HG02798 (cell line): ENCODE data around the gene RRAGC.
"Not testable (repeated sequence)": the region's sequence is repeated elsewhere in the genome, so short reads cannot be mapped to it uniquely, and the experiment has no call there.

Experiments used
- ATAC-seq: cut with Tn5 transposase; IDR thresholded peaks from one replicate; pipeline ENCODE4 v1.9.1; 2021; ENCODE audit warnings: mild to moderate bottlenecking; ENCODE audit not compliant: unreplicated experiment, poor library complexity

The RRAGC gene

DNA sequence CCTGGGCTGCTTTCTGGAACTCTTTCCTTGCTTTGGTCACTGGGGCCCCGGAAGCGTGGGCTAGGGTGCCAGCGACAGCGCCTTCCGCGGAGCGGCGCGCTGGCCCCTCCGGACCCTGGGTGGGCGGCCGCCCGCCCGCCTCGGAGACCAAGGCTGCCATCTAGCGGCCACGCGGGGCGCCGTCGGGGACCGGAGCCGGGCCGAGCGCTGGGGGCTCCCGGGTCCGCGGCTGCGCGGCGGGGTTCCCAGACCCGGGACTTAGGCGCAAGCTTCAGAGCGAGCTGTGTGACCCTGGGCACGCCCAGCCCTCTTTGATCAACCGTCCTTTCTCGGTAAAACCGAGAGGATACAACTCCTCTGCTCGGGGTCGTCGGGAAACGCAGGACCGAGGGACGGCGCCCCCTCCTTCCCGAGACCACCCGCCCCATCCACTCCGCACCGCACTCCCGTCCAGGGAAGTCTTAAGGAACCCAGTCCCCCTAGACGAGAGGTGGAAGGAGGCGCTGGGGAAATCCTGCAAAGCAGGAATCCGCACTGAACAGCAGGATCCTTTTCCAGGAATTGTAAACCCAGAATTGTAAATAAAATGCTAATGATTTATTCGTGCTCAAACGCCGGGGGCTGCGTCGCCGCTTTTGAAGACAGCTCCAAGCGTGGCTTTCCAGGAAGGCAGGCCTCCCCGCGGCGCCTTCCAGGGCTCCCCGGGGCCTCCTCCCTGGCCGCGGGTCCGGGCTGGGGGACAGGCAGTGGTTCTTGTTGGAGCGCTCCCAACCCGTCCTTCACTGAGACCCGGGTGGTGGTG lies 41.2 kb downstream of the RRAGC start:
- ATAC-seq: no peak

DNA sequence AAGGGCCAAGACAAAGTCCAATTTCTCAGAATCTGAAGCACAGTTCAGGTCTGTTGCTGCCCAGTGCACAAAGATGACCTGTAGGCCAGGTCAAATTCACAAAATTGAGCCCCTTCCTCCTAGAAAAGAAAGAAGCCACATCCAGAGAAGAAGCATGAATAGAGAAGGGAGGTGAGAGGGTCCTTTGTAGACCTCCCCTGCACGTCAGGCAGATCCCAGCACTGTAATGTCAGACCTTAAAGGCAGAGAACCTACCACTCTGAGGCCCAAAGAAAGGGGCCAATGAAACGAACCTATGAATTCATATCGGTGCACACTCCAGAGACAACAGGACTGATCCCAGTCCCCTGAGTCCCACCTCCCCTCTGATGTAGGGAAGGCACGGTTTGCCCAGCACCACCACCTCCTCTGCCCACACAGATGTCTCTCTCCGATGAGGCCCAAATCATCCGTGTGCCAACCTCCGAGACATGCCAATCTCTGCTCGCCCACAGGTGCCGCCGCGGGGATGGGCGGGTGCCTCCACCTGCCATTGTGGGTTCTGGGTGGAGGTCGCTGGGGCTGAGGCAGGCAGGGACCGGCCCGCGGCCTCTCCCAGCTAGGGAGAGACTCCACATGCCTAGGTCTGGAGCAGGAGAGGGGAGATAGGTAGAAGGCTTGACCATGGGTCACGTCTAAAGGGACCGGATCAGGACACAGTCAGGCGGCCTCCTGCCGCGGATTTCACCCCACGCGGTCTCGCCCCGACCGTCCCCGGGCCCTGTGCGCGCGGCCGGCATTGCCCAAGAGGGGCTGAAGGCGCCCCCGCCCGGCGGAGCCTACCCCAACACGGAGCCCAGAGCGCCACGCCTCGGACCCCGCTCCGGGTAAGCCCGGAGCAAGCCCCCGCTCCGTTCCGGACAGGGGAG lies 42.1 kb downstream of the RRAGC start:
- ATAC-seq: no peak

DNA sequence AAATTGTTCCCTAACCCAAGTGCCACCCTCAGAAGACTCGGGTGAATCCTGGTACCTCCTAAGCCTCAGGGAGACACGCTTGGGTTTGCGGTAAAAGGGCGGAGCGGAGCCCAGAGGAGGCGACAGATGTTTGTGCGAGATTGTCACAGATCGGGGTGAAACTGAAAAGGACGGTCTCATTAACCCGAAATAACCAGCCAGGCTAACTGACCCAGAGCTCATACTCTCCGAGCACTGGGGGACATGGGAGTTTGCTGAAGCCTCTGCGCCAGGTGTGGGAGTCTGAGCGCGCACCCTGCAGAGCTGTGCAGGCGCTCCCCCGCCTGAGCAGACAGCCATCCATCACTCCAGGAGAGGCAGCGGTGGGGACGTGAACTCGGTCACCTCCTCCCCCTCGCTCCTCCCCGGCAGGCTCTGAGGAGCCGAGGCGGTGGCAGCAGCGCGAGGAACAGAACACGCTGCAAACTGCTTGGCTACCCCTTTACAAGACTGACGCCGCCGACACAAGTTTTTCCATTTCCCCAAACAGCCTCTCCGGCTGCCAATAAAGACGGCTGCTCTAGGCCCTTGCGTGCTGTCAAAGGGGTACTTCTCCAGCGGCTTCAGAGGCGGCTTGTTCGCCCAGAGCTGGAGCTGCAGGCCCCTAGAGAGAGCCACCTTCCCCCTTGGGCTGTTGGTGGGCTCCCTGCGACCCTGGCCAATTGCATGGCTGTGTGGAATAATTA lies 43.5 kb downstream of the RRAGC start:
- peak; percentile 79 for ATAC-seq

GRCh38 chr1:38814984-38815464 lies 44.5 kb downstream of the RRAGC start:
- ATAC-seq: no peak

- ATAC-seq: no peak
These were observed 45.1 kb downstream of the RRAGC start for GRCh38 chr1:38814444-38814983.

GRCh38 chr1:38812981-38813380 lies 46.6 kb downstream of the RRAGC start:
- ATAC-seq: no peak

- ATAC-seq: not testable (repeated sequence)
These were observed 48.1 kb downstream of the RRAGC start for GRCh38 chr1:38811466-38811865.

- no peak for ATAC-seq
These were observed 53.5 kb downstream of the RRAGC start for GRCh38 chr1:38806090-38806489.

- no peak for ATAC-seq
These were observed 54.5 kb downstream of the RRAGC start for GRCh38 chr1:38805036-38805435.

GRCh38 chr1:38804062-38804886 lies 55.3 kb downstream of the RRAGC start:
- no peak for ATAC-seq

DNA sequence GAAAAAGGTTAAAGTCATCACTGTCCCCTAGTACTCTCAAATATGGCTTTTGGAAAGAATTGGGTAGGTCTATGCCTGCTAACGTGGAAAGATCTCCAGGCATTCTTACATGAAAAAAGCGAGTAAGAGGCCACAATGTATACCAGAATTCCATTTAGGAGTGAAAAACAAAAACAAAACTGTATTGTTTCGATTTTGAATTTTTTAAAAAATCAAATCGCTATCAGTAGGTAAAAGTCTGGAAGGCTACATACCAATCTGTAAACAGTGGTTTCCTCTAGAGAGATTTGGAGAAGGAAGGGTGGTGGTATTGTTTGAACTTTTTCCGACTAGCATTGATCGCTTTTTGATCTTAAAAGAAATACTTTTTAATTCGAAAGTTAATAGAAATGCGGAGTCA lies 55.9 kb downstream of the RRAGC start:
- ATAC-seq: no peak

GRCh38 chr1:38800720-38801671 lies 58.6 kb downstream of the RRAGC start:
- no peak for ATAC-seq

DNA sequence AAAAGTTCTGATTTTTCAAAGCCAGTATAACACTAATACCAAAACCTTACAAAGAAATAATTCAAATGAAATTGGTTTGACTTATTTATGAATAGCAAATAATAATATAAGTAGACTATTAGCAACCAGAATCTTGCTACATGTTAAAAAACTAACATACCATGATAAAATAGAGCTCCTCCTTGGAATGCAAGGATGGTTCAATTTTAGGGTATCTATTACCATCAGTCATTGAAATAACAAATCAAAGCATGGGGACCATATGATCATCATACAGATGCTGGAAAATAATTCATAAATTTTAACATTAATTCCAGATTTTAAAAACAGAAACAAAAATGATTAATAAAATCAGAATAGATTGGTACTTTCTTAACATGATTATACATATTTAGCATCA lies 66.3 kb downstream of the RRAGC start:
- no peak for ATAC-seq

DNA sequence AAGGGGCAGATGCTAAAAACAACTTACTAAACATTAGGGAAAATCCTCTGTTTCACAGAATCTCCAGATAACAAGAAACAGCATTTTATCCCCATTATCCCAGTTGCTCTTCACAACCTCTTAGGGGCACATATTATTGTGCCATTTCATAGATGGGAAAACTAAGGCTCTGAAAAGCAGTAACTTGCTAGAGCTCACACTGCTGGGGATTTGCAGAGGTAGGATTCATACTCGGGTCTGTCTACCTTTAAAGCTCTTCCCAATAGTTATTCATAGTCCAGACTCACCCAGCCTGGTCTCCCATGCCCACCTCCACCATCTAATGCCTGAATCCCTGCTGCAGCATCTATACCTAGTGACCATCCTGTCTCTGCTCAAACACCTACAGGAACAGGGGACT lies 67.7 kb downstream of the RRAGC start:
- ATAC-seq: no peak

DNA sequence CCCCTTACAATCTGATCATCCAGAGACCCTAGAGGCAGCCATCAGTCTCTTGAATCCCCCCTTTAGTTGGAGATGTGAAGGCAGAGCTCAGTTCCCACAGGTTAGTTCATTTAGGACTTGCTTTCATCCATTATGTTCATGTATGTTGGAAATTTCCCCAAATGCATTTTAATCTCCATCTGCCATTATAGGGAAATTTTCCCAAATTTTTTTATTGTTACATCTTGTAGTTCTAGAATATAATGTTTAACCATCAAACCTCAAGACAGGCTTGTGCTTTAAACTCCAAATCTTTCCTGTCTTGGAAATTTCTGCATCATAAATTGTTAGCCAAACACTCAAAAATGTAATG lies 68.4 kb downstream of the RRAGC start:
- no peak for ATAC-seq

GRCh38 chr1:38790422-38791163 lies 69.0 kb downstream of the RRAGC start:
- ATAC-seq: no peak

GRCh38 chr1:38789498-38790169 lies 69.9 kb downstream of the RRAGC start:
- no peak for ATAC-seq
